ENCODE results near the gene MRPL14.

The MRPL14 gene

DNA sequence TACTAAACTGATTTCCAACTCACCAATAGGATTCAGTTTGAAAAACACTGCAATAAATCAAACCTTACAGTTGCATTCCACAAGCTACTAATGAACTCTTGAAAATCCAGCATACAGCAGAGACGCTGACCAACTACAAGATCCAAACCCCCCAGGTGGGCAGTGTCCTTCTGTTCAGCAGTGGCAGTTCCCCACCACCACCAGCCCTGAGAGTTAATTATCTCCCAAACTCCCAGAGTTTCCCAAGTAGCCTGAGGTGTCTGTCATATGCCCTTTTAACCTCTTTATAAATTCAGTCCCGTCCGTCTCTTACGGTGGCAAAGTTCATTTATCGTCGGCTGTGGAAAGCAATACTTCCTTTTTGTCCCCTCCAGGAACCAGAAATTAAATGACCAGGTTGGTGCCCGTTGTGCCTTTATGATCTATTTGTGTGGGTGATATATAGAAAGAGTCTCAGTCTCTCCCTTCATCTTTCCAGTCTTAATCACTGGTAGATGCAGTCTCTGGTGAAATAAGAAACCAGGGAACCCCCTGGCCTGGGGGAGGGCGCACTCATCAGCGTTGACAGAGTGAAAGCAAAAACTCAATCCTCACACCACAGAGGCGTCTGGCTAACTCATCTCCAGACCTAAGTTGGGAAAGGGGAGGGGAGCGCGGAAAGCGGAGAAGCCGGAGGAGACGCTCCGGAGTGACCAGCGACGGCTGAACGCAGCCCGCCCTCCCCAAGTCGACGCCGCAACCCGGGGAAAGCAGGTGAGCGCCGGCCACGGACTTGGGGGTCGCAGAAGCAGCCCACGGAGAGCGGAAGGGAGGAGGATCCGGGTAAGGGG, 717 bp downstream of the MRPL14 start:
- peak in 13 of 56 donors; percentile 28 to 71 (median 41) for DNase-seq

DNA sequence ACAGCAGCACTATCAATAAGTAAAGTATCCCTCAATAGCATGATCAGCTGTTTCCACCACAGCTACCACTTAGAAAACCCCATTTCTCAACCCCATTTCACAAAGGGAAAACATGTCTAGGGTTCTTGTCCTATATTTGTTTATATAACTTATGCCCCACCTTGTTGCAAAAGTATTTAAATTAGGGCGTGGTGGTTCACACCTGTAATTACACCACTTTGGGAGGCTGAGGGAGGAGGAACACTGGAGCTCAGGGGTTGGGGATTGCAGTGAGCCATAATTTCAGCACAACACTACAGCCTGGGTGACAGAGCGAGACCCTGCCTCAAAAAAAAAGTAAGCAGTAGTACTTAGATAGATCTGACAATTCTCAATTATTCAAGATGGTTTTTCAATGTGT, 3.7 kb downstream of the MRPL14 start:
- no peak for DNase-seq

GRCh38 chr6:44122801-44123200, 4.5 kb downstream of the MRPL14 start:
- DNase-seq, result no peak

GRCh38 chr6:44120692-44121443, 6.4 kb downstream of the MRPL14 start:
- no peak for DNase-seq

- DNase-seq, result peak in 3 of 56 donors; percentile 3 to 22 (median 22)
Measured at GRCh38 chr6:44119704-44120262, 7.5 kb downstream of the MRPL14 start.

DNA sequence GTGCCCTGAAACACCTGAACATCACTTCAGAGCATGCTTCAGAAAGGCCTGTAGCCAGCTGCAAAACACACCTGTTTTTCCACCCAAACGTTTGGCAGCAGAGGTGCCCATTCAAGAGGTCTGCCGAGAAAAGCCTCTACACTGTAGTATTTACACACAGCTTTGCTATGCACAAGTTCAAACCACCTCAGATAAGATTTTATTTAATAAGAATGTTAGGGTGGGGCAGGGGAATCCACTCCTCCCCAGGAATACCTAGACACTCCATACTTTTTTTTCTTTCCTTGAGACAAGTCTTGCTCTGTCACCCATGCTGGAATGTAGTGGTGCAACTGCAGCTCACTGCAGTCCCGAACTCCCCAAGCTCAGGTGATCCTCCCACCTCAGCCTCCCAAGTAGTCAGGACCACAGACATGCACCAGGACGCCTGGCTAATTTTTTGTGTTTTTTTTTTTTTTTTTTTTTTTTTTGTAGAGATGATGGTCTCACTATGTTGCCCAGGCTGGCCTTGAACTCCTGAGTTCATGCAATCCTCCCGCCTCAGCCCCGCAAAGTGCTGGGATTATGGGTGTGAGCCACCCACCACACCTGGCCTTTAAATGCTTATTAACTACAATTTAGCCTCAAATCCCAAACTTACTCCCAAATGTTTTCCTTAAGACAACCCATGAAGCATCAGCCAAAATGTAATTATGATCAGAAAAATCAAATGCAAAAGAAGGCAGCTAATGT, 9.7 kb downstream of the MRPL14 start:
- no peak for DNase-seq

- no peak for DNase-seq
Measured at GRCh38 chr6:44116641-44117382, 10.4 kb downstream of the MRPL14 start.

GRCh38 chr6:44115866-44116265, 11.4 kb downstream of the MRPL14 start:
- DNase-seq, result no peak

DNA sequence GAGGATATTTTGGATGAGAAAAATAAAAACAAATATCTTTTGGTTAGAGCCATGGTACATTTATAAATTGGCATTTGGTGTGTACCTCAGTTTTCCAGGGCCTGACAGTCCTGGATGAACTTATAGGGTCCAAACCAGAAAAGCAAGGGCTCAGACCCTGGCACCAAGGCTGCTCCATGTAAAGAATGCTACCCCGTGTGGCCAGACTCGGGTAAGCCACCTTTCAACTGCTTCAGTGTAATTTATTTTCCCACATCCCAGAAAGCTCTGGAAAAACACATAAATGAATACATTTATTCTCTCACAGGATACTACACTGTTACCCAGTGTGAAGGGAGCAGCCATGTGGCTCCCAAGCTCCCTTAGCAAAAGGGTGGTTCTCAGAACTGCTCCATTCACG, 13.8 kb downstream of the MRPL14 start:
- DNase-seq, result no peak

- no peak for DNase-seq
Measured at GRCh38 chr6:44111434-44112417, 15.5 kb downstream of the MRPL14 start.

DNA sequence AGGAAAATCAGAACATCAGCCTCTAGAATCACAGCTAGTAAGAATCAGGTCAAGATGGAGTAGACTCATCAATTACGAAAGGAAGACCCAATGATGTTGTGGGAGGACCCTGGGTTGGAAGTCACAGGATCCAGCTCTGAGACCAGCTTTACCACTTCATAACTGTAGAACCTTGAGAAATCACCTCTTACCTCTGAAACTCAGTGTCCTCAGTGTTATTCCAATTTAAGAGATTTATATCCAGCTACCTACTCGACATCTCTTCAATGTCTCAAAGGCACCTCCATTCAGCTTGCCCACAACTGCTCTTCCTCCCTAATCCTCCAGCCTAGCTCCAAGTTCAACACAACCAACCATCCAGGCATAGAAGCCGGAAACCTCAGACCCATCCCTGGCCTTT, 16.3 kb downstream of the MRPL14 start:
- DNase-seq, result no peak

DNA sequence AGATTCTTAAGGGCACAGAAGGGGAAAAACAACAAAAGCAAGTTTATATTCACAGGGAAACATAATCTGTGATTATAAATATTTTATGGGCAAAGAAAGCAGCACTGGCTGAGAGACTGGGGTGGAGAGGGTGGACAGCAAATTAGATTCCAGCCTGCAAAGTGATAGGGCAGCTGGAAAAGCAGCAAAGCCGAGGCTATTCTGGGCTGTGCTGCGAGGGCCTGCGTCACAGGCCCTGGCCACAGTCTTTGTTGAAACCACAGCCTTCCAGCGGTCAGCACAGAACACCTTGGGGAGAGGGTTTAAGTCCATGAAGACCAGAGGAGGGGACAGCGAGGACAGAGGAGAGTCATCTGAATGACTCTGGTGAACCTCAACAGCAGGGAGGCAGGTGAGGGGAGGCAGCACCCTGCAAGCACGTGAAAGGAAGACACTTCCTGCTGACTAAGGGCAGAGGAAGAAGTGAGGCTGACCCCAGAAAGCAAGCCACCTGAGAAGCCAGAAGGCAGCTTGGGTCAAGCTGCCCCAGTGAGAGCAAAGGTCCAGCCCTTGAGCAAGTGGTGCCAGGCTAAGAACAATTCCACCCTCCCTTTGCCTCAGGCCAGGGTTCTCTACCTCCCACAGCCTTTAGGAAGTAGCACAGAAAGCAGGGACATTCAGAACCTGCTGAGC, 17.1 kb downstream of the MRPL14 start:
- no peak for DNase-seq

DNA sequence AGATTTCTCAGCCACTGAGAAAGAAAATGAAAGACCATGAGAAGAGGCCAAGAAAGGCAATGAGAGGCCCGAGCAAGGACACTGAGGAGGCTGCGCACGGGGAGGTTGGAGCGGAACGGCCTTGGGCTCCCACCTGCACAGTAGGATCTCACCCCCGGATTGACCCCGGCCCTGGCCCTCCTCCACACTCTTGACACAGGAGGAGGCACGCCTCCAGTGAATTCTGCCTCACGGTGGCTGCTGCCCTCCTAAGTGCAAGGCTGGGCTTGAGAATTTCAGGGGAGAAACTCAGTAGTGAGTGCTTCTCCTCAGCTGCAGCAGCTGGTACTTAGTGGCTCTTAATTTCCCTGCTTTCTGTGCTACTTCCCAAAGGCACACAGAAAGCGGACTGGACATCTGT, 18.0 kb downstream of the MRPL14 start:
- DNase-seq, result no peak

DNA sequence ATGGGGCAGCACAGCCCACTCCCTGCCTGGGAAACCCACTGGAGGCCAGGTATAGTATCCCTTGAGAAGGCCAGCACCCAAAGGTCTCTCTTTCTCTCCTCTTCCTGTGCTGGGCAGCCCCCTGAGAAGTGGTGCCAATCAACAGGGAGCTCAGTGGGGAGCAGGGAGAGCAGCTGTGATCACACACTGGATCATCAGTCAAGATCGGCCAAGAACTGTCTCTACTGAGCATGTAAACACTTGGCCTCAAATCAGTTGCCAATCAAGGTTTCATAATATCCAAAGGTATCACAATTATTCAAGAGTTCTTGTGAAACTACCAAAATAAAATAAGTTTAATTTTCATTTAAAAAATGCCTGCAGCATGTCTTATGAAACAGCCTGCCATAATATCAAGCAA, 18.8 kb downstream of the MRPL14 start:
- DNase-seq, result no peak

- DNase-seq, result no peak
Measured at GRCh38 chr6:44107017-44107416, 20.2 kb downstream of the MRPL14 start.

DNA sequence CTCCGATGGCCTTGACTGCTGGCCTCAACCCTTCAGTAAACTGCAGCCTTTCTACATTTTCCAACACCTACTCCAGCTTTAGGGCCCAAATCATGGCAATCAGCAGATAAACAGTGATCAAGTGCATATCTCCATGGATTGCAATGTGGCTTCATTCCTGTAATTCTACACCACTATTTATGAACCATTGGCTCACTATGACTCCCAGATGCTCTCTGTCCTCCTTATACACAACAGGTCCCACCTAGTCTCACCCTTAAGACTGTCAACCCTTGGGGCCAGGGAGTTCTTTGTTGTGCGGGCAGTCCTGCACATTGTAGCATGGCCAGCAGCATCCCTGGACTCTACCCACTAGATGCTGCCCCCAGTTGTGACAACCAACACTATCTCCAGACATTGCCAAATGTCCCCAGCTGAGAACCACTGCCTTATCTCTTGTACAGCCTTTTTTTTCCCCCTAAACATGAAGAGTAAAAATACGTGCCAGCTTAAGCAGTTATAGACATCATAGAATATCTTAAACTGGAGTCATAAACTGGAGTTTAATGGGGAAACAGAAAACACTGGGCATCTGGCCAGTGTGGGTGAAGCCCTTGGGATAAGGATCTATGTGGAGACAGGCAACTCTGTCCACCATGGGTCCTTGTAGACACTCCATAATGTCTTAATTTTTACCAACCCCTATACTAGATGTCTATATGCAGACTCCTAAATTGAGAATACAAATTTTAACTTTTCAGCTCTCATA, 21.1 kb downstream of the MRPL14 start:
- DNase-seq, result no peak

GRCh38 chr6:44105146-44105545, 22.1 kb downstream of the MRPL14 start:
- DNase-seq, result peak in 4 of 56 donors; percentile 4 to 25 (median 8)

DNA sequence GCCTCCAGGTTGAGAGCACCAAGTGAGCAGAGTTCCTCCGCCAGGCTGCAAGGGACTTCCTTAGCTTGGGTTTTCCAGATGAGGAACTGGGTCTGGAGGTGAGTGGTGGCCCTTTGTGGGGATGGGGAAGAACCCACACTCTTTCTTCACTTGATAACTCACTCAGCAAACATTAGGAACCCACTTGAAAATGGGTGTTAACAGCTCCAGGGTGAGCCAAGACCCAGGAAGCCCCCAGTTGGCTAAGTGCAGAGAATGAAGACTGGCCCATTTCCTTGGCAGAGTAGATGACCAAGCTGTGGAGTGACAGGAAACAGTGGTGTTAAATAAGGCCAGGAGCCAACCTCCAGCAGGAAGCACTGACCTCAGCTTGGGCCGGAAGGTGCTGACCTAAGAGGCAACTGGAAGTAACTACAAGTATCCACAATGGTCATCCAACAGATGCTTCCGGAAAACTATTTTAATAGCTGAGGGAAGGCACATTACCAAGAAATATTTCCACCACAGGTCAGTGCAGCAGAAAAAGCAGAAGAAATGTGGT, 22.7 kb downstream of the MRPL14 start:
- peak in 8 of 56 donors; percentile 3 to 24 (median 14) for DNase-seq

All from nucleus accumbens (tissue), 56 donors.